Naive B cell (primary cell): ENCODE results near the gene FXYD6. TPM values are rescaled to one million over a fixed set of nuclear protein-coding genes. Genes with fewer than 3 reads are reported as not detected.
"Not testable (repeated sequence)": the region's sequence is repeated elsewhere in the genome, so short reads cannot be mapped to it uniquely, and the experiment has no call there.

Source experiments
- ATAC-seq, 2 donors: fragments of 150-1000 bp; cut with Tn5 transposase; 2 replicates each; pipeline ENCODE4 v1.10.0; 2021; ENCODE audit warnings: low read depth in 2 of 2, mild to moderate bottlenecking in 2 of 2, moderate library complexity in 2 of 2
- DNase-seq: peaks from one replicate; pipeline ENCODE4 v3.0.0; 2022
- H3K27ac Mint-ChIP-seq, 6 donors: one replicate each; pipeline ENCODE4 v1.8.0; 2020 to 2022; ENCODE audit warnings: mild to moderate bottlenecking in 6 of 6, mixed read lengths in 6 of 6, moderate library complexity in 5 of 6, inconsistent platforms in 2 of 6
- H3K27me3 Mint-ChIP-seq, 3 donors: one replicate each; pipeline ENCODE4 v1.8.0; 2021 to 2022; ENCODE audit warnings: mixed read lengths in 3 of 3, mild to moderate bottlenecking in 1 of 3
- H3K36me3 Mint-ChIP-seq, 2 donors: one replicate each; pipeline ENCODE4 v1.8.0; 2020 to 2022; ENCODE audit warnings: mixed read lengths in 2 of 2, inconsistent platforms in 1 of 2, mild to moderate bottlenecking in 1 of 2
- H3K4me1 Mint-ChIP-seq, 3 donors: one replicate each; pipeline ENCODE4 v1.8.0; 2020 to 2022; ENCODE audit warnings: mixed read lengths in 3 of 3, inconsistent platforms in 1 of 3, mild to moderate bottlenecking in 1 of 3, moderate library complexity in 1 of 3
- H3K4me3 Mint-ChIP-seq, 8 donors: one replicate each; pipeline ENCODE4 v1.8.0; 2020 to 2022; ENCODE audit warnings: mild to moderate bottlenecking in 8 of 8, mixed read lengths in 8 of 8, moderate library complexity in 8 of 8, inconsistent platforms in 2 of 8
- H3K9me3 Mint-ChIP-seq, 7 donors: one replicate each; pipeline ENCODE4 v1.8.0; 2020 to 2022; ENCODE audit warnings: mixed read lengths in 7 of 7, mild to moderate bottlenecking in 5 of 7, inconsistent platforms in 2 of 7, moderate library complexity in 1 of 7
- polyA plus RNA-seq, 6 donors: library from polyadenylated mRNA; unstranded; fragments of 300-500 nt; fragmentation: Illumina TruSeq; gene quantifications; one replicate each; pipeline ENCODE4 v1.2.3, GENCODE V29; 2021; ENCODE audit warnings: low read depth in 6 of 6

Gene FXYD6
- polyA plus RNA-seq, 6 donors from 2014 or later = not detected

DNA sequence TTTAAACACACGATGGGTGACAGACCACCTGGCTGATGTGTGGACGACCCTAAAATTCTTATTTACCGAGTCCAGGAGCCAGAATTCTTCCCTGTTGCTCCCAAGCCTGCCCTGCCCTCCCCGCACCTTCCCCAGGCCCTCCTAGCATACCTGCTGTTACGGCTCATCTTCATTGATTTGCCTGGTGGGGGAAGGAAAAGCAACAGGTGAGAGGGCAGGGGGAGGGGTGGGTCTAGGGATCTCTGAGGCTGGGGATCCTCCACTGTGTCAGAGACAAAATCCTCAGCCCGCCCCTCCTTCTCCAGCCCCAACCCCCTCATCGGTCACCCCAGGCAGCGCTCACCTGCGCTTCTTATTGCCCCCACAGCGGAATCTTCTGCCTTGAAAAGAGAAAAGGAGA is 55.9 kb downstream of the FXYD6 start:
- Mint-ChIP-seq H3K27ac (no peak overlapping the region), H3K36me3 (no peaks in the 10 kb centered on the region), H3K4me1 (peaks cover 42 to 63% (median 48%) of the 10 kb centered on the region in 3 donors)

DNA sequence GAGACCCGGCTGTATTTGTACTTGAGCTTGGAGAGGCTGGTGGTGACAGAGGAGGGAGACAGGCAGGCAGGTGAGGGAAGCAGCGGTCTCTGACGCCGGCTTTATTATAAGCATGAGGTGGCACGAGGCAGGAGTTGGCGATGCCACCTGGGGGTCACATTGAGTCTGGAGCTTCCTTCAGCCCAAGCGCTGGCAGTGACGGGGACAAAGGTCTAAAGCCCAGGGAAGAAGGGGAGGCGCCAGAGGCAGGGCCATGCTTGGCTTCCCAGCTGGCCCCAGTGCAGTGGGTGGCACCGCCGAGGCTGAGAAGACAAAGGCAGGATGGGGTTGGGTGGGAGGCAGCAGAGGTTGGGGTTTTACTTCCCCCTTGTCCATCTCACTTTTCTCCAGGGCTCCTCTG is 56.4 kb downstream of the FXYD6 start:
- Mint-ChIP-seq H3K36me3 (no peaks in the 10 kb centered on the region), H3K27me3 (peaks cover 19 to 25% (median 24%) of the 10 kb centered on the region in 3 donors), H3K27ac (peak overlapping the region in 3 of 6 donors; percentile 62 to 70 (median 63)), H3K9me3 (no peaks in the 10 kb centered on the region), H3K4me1 (peaks cover 46 to 68% (median 52%) of the 10 kb centered on the region in 3 donors), H3K4me3 (peak overlapping the region in 2 of 8 donors; percentile 12 to 64)
- ATAC-seq = no peak
- DNase-seq = no peak

More for the DNA sequence above, 55.9 kb downstream of the FXYD6 start:
- Mint-ChIP-seq H3K9me3 (no peaks in the 10 kb centered on the region), H3K4me3 (no peak overlapping the region), H3K27me3 (peaks cover 23 to 29% (median 26%) of the 10 kb centered on the region in 3 donors)
- ATAC-seq = no peak
- DNase-seq = no peak

DNA sequence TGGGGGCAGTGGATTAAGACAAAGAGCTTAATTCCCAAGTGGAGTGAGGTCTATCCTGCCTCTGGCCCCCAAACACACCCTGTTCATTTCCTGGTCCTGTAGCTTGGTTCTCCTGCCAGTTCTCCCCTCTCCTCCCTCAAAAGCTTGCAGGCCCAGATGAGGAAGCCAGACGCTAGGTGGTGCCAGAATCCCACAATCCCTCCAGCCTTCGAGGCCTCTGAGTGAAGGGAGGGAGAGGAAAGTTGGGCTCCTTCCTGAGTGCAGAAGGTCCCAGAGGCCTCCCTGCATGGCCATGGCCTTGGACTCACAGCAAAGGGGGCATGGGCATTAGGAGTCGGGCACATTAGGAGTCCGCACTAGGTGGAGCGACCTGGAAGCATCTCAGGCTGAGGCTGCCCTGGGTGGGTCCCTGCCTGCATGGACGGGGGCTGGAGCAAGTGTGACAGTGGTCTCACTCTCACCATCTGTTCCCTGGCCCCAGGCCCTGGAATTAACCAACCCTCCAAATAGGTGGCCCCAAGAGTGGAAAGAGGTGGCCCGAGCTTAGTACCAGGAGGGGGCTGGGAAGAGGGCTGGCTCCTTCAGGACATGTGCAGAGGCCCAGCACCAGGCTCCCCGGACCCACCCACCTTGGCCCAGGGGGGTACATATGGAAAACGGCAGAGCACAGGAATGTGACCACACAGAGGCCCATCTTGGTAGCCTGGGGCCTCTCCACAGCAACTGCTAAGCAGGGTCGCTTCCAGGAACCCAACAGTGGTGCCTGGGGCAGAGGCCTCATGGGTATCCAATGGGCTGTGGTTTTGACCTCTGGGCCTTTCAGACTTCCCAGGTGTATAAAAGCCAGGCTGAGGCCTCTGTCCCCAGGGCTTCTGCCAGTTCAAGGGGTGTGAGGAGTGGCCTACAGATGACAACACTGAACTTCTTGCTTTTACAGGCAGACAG is 57.1 kb downstream of the FXYD6 start:
- peak overlapping the region in 1 of 8 donors; percentile 12 for H3K4me3 Mint-ChIP-seq
- H3K27ac Mint-ChIP-seq = peak overlapping the region in 3 of 6 donors; percentile 62 to 100 (median 70)
- DNase-seq (no peak), ATAC-seq (no peak)
- H3K27me3 Mint-ChIP-seq = peaks cover 11 to 23% (median 17%) of the 10 kb centered on the region in 3 donors
- H3K9me3 Mint-ChIP-seq = no peaks in the 10 kb centered on the region
- no peaks in the 10 kb centered on the region for H3K36me3 Mint-ChIP-seq
- H3K4me1 Mint-ChIP-seq = peaks cover 53 to 74% (median 59%) of the 10 kb centered on the region in 3 donors

DNA sequence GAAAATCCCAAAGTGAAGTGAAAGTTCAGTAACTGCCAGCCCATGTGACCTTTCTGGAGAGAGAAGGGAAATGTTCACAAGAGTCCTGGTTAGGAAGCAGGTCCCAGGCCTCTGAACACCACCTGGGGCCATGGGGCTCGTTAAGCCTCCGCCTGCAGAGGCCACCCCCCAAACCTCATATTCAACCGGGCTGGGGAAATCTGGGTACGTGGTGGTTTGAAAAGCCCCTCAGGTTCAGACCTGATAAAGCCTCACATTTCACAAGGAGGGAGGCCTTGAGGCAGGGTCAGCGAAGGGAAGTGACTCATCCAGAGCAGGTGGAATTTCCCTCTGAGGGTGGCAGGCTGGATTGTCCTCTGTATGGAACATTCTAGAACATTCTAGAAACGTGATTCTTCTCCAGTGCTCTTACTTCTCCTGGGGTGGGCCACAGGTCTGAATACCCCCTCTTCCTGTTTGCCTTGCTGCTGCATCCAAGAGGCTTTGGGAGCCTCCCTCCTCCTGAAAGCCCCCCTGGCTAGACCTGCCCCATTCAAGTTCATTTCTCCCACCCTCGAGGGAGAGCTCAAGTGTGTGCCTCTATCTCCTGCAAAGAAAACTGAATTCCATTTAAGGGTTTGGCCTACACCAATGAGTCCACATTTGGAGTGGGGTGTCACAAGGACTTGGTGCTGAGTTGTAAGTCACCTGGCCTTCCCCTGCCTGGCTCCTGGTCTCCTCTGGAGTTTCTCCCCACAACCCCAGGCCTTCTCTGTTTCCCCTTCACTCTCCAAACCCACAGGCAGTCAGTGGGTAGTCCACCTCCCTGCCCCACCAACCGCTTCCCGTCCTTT is 58.2 kb downstream of the FXYD6 start:
- Mint-ChIP-seq H3K4me1 (peaks cover 57 to 74% (median 62%) of the 10 kb centered on the region in 3 donors), H3K36me3 (no peaks in the 10 kb centered on the region), H3K4me3 (peak overlapping the region in 6 of 8 donors; percentile 33 to 92 (median 73)), H3K27me3 (peaks cover 7 to 19% (median 11%) of the 10 kb centered on the region in 3 donors), H3K27ac (peak overlapping the region; percentile 97 to 100 (median 100)), H3K9me3 (no peaks in the 10 kb centered on the region)
- ATAC-seq (no peak), DNase-seq (no peak)

DNA sequence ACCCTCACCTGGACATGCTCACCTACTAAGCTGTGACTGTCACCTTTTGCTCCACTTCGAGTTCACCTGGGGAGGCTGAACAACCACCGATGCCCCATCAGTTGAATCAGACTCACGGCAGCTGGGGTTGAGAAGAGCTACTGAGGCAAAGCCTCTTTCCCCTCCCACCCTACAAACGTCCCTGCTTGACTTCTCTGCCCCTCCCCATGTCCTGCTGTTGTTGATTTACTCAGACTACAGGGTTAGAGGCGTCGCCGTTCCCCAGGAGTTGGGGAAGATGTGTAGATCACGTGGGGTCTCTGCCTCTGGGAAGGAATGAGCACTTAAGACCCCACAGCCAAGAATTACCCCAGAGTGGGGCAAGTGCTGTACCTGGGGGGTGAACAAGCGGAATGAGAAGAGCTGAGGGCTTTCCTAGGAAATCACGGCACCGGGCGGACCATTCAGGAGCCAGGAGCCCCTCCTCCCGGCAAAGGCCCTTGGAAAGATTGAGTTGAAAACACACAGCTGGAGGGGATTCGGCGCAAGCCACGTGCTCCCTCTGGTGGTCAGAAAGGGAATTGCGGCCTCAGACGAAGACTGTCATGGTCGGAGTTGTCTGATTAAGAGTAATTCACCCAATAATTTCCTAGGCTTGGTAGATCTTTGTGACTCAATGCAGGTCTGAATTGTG is 59.0 kb downstream of the FXYD6 start:
- Mint-ChIP-seq H3K27ac (peak overlapping the region; percentile 97 to 100 (median 100)), H3K4me1 (peaks cover 57 to 76% (median 67%) of the 10 kb centered on the region in 3 donors), H3K9me3 (no peaks in the 10 kb centered on the region), H3K36me3 (no peaks in the 10 kb centered on the region), H3K4me3 (peak overlapping the region; percentile 35 to 92 (median 90)), H3K27me3 (peaks cover 7 to 14% (median 11%) of the 10 kb centered on the region in 3 donors)
- ATAC-seq (peak in 1 of 2 donors; percentile 13), DNase-seq (peak; percentile 77)

DNA sequence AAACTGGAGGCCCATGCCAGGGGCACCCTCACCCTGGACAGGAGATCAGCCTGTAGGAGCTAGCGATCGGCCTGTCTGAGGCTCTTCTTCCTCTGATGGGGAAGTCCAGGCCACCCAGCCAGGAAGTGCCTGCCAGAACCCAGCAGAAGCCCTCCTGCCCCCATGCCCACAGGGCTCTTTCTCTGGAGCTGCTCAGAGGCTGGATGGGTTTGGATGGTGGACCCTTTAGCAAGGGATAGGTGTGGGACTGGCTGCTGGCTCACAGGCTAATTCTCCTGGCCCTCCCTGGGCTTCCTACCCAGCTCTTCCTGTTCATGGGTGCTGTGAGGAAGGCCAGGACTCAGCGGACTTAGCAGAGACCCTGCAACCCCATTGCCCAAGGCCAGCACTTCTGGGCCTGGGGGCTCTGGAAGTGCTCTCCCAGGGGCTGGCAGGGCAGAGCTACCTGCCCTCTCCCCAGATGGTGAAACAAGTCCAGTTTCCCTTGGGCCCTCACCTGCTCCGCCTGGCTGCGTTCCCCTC is 59.6 kb downstream of the FXYD6 start:
- Mint-ChIP-seq H3K36me3 (no peaks in the 10 kb centered on the region), H3K4me1 (peaks cover 53 to 73% (median 62%) of the 10 kb centered on the region in 3 donors), H3K27me3 (peaks cover 4 to 11% (median 7%) of the 10 kb centered on the region in 3 donors), H3K27ac (peak overlapping the region; percentile 99 to 100 (median 100)), H3K9me3 (no peaks in the 10 kb centered on the region), H3K4me3 (peak overlapping the region in 7 of 8 donors; percentile 69 to 92 (median 90))
- DNase-seq = peak; percentile 63
- ATAC-seq = peak in 1 of 2 donors; percentile 16

DNA sequence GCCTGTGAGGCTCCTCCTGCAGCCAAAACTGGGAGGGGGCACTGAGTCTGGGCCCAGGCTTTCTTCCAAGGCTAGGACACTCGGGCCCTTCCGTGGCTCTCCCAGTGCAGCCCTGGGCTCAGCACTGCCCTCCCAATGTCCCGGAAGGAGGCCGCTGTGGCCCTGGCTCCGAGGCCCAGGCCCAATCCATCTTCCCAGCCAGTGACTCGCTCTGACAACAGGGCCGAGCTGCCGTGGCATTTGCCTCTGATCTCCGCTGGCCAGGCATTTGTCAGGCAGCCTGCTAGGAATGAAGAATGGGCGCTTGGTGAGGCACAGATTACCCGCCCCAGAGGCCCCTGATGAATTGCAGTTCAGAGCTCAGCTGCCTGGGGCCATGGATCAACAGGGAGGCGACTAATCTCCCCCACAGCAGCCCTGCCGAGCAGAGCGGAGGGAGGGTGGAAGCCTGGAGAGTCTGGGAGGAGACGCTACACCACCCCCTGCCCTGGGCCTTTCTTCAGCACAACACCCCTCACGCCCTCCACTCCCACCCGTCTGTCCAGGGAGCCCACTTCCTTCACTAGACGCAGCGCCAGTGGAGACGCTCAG is 60.2 kb downstream of the FXYD6 start:
- ATAC-seq (no peak), DNase-seq (no peak)
- H3K4me1 Mint-ChIP-seq = peaks cover 51 to 70% (median 59%) of the 10 kb centered on the region in 3 donors
- H3K36me3 Mint-ChIP-seq = no peaks in the 10 kb centered on the region
- H3K4me3 Mint-ChIP-seq = peak overlapping the region; percentile 63 to 92 (median 88)
- peaks cover 0 to 8% (median under 1%) of the 10 kb centered on the region in 3 donors for H3K27me3 Mint-ChIP-seq
- H3K27ac Mint-ChIP-seq = peak overlapping the region; percentile 99 to 100 (median 100)
- no peaks in the 10 kb centered on the region for H3K9me3 Mint-ChIP-seq

DNA sequence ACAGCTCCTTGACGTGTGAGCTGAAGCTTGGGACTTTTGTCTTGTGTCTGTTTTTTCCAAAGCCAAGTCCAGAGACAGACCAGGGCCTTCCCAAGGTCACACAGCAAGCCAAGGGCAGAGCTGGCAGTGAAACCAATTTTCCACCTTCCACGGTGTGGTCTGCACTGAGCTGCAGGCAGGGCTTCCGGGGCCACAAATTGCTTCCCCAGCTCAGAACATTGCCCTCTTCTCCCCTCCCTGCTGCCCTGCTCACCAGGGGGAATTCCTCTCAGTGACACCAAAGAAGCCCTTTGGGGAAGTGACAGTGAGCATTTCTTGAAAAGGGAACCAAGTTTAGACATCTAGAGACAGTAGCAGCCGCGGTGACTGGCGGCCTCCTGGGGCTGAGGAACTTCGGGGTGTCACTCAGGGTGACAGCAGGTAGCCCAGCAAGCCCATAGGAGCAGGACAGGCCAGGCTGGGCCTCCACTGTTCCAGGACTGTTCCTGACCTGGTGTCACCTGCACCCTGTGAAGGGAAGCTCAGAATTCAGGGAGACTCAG is 61.1 kb downstream of the FXYD6 start:
- peak; percentile 92 for DNase-seq
- Mint-ChIP-seq H3K4me3 (peak overlapping the region; percentile 79 to 91 (median 88)), H3K4me1 (peaks cover 51 to 71% (median 59%) of the 10 kb centered on the region in 3 donors), H3K9me3 (no peaks in the 10 kb centered on the region), H3K27ac (peak overlapping the region; percentile 99 to 100 (median 100)), H3K36me3 (no peaks in the 10 kb centered on the region), H3K27me3 (peaks cover 0 to 8% (median 0%) of the 10 kb centered on the region in 3 donors)
- peak; percentile 82 to 83 for ATAC-seq

DNA sequence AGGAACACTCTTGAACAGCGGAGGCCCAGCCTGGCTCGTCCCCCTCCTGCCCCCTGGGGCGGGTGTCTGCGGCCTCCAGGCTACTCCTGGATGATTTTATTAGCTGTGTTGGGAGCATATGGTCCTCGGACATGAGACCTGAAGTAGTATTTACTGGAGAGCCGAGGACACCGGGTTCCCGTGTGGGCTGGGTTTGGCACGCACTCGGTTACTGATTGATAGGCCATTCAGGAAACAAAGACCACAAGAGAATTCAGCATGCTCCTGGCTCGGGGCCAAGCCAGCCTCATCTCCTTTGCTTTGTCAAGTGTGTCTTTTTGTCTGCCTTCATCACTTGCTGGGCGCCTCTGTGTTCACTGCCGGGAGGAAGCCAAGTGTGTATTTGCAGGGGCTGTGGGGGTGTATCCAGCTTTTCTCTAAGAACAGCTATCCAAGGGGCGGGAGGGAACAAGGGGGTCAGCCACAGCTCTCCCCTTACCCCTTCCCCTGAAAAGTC is 61.6 kb downstream of the FXYD6 start:
- no peaks in the 10 kb centered on the region for H3K36me3 Mint-ChIP-seq
- H3K4me1 Mint-ChIP-seq = peaks cover 49 to 68% (median 58%) of the 10 kb centered on the region in 3 donors
- peak overlapping the region; percentile 79 to 91 (median 88) for H3K4me3 Mint-ChIP-seq
- no peaks in the 10 kb centered on the region for H3K9me3 Mint-ChIP-seq
- peak overlapping the region; percentile 99 to 100 (median 100) for H3K27ac Mint-ChIP-seq
- peak; percentile 56 to 58 for ATAC-seq
- H3K27me3 Mint-ChIP-seq = peaks cover 0 to 8% (median 3%) of the 10 kb centered on the region in 3 donors
- peak; percentile 87 for DNase-seq

DNA sequence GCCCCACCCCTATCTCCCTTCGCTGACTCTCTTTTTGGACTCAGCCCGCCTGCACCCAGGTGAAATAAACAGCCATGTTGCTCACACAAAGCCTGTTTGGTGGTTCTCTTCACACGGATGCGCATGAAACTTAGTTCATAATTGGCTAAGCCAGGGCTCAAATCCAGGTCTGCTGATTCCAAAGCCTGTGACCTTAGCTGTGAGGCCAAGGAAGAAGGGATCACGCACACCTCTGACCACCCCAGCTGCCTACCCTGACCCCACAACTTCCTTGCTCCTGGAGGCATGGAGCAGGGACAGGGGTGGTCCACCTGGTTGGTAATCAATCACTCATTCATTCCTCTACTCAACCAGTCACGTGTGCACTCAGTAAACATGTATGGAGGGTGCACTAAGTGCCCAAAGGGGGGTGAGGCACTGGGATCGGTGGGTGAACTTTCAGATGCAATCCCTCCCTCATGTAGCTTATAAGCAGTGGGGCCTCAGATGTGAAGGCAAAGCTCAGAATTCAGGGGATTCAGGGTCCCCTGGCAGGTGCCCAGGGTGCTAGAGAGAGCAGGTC is 62.2 kb downstream of the FXYD6 start:
- DNase-seq = no peak
- Mint-ChIP-seq H3K4me1 (peaks cover 51 to 73% (median 61%) of the 10 kb centered on the region in 3 donors), H3K9me3 (no peaks in the 10 kb centered on the region), H3K36me3 (no peaks in the 10 kb centered on the region), H3K27me3 (peaks cover 0 to 10% (median 7%) of the 10 kb centered on the region in 3 donors), H3K4me3 (peak overlapping the region in 6 of 8 donors; percentile 79 to 91 (median 88)), H3K27ac (peak overlapping the region; percentile 99 to 100 (median 100))
- no peak for ATAC-seq

DNA sequence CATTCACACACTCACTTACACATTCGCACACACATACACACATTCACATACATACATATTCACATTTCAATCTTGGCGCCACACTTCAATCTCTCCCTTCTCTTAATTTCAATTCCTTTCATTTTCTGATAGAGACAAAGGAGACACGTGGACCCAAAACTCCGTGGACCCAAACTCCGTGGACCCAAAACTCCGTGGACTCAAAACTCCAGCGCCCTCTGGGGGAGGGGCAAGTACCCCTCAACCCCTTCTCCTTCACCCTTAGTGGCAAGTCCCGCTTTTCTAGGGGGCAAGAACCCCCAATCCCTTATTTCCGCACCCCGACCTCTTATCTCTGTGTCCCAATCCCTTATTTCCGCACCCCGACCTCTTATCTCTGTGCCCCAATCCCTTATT is 66.4 kb downstream of the FXYD6 start:
- H3K4me3 Mint-ChIP-seq = peak overlapping the region in 1 of 8 donors; percentile 55
- DNase-seq, ATAC-seq, H3K36me3 Mint-ChIP-seq, H3K9me3 Mint-ChIP-seq: not testable (repeated sequence)
- peak overlapping the region in 4 of 6 donors; percentile 3 to 62 (median 30) for H3K27ac Mint-ChIP-seq
- peaks cover 0 to 14% (median 7%) of the 10 kb centered on the region in 3 donors for H3K27me3 Mint-ChIP-seq
- H3K4me1 Mint-ChIP-seq = peaks cover 20 to 47% (median 29%) of the 10 kb centered on the region in 3 donors
